GM12892 (cell line): Measurements from ENCODE around the gene TCAIM.
"Not testable (repeated sequence)": the region's sequence is repeated elsewhere in the genome, so short reads cannot be mapped to it uniquely, and the experiment has no call there.

Experiments
- DNase-seq: peaks from one replicate; pipeline ENCODE4 v3.0.0; 2011; ENCODE audit not compliant: insufficient read length
- FAIRE-seq: peaks from 2 replicates; lab custom pipeline; 2011; peaks lifted over from hg19 to GRCh38; lab: Jason Lieb, UNC
- POLR2A ChIP-seq: IDR thresholded peaks from 2 replicates; pipeline ENCODE4 v1.6.1; 2011; ENCODE audit warnings: low read depth, low read length, control low read depth
- POLR2AphosphoS5 ChIP-seq: IDR thresholded peaks from 2 replicates; pipeline ENCODE4 v1.6.1; 2011; ENCODE audit warnings: low read depth, low read length, control low read depth
- TAF1 ChIP-seq: IDR thresholded peaks from 2 replicates; pipeline ENCODE4 v1.6.1; 2011; ENCODE audit warnings: low read depth, mild to moderate bottlenecking, control low read depth, low read length, borderline replicate concordance

The TCAIM gene

DNA sequence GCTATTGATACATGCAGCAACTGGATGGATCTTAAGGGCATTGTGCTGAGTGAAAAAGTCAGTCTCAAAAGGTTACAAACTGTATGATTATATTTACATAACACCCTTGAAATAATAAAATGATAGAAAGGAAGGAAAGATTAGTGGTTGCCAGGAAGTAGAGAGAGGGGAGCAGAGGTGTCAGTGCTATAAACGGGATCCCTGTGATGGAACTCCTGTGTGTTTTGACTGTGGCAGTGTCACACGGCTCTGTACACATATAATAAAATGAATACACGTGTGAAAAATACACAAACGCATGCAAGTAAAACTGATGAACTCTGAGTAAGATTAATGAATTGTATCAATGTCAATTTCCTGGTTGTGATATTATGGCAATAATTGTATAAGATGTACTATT lies 60.3 kb downstream of the TCAIM start:
- no peak for FAIRE-seq
- TF ChIP-seq TAF1 (no peak), POLR2A (no peak), POLR2AphosphoS5 (no peak)
- DNase-seq = no peak

DNA sequence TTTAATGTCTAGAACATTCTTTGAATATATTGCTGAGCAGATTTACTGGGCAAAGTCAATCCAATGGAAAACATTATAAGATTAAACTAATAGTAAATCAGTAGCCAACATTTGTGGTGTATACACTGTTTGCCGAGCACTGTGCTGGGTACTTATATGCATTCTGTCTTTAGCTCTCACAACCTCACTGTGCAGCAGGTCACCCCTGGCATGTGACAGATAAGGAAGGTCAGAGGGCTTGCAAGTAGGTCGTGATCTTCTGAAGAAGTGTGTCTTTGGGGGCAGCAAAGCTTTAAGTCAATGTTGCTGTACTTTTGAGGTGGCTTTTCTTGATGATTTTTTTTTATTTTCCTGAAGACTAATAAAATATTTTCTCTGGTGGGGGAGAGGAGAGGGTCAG lies 62.2 kb downstream of the TCAIM start:
- no peak for FAIRE-seq
- no peak for TF ChIP-seq POLR2A
- TF ChIP-seq TAF1 = no peak
- TF ChIP-seq POLR2AphosphoS5 = no peak
- no peak for DNase-seq

DNA sequence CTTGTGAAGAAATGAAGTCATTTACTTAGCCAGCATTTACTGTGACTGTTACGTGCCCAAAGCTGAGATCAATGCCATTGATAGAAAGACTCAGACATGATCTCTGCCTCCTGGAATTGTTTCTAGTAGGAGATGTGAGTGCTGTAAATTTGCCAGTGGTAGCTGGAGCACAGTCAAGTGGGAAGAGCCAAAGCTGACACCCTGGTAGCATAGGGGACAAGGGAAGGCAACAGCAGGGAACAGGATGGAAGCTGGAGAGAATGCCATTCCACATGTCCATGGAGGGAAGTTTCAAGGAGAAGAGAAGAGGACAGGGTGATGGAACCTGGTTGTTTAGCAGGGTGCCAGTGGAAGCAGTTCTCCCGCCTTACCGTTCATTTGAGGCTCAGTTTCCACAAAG lies 64.0 kb downstream of the TCAIM start:
- DNase-seq (no peak), FAIRE-seq (no peak)
- TF ChIP-seq POLR2AphosphoS5 = no peak
- no peak for TF ChIP-seq TAF1
- TF ChIP-seq POLR2A = no peak

DNA sequence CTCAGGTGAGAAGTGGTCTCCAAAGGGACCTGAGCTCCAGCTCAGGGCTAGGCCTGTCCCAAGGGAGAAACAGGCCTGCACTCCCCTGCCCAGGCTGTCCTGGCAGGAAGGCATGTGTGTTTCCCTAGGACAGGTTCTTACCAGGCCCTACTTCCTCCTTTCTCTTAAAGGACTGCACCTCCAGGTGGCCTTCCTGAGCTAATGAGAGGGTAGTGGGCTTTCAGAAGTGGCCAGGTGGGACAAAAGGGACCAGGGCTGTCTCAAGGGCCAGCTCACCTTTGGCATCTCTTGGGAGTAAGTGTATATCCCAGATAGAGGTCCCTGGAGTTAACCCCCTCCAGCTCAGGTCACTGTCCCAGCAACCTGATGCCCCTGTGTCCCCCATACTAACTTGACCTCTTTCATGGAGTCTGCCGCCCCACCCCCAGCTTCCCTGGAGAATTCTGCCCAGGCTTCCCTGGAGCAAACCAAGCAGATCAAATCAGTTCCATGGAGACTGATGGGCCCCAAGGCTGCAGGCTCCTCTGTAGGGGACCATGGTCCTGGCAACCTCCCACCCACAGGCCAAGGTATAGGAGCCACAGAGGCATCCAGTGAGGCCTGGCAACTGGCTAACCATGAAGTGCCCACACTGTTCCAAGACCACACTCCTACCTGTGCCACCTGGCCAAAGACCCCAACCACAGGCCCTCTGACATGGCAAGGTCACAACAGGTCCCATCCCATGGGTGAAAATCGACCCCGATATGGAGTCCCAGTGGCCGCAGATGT lies 71.3 kb downstream of the TCAIM start:
- no peak for FAIRE-seq
- DNase-seq = no peak
- TF ChIP-seq TAF1 = no peak
- TF ChIP-seq POLR2AphosphoS5 = no peak
- no peak for TF ChIP-seq POLR2A

GRCh38 chr3:44411031-44411645 lies 72.6 kb downstream of the TCAIM start:
- DNase-seq (no peak), FAIRE-seq (no peak)
- TF ChIP-seq POLR2AphosphoS5 (no peak), POLR2A (no peak), TAF1 (no peak)

DNA sequence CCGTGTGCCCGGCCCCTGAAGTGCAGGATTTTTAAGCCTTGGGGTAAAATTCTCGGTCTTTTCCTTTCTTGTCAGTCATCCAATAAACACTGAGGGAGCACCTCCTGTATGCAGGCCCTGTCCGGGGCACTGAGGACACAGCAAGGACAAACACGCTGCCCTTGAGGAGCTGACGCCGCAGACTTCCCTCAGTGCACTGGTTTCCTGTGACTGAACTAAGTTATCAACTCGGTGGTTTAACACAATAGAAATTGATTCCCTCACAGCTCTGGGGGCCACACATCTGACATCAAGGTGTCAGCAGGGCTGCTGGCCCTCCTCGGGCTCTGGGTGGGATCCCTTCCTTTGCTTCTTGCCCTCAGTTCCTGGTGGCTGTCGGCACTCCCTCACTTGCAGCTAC lies 73.8 kb downstream of the TCAIM start:
- TF ChIP-seq TAF1 = no peak
- TF ChIP-seq POLR2AphosphoS5 = no peak
- no peak for TF ChIP-seq POLR2A
- FAIRE-seq = no peak
- DNase-seq = no peak

DNA sequence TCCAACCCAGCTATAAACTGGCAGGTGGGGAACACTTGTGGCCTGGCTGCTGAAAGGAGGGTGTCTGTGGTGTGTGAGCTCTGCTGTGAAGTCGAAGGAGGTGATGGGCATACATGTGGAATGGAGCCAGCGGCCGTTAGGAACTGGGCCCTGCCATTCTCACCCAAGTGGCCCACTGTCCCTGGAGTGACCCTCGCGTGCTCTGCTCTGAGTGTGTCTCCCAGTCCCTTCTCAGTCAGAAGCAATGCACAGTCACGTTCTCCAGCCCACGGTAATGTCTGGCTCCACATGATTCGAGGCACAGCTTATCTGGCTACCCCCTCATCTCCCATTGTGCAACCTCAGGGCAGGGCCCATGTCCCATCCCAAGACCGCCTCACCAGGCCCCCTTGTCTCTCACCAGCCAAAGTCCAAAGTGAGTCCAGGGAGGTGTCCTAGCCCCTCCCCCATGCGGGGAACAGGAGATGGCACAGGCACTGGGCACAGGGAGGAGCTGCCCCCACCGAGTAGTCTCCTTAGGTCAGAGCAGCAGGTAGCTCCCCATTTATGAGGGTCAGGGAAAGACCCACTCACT lies 76.0 kb downstream of the TCAIM start:
- DNase-seq (no peak), FAIRE-seq (no peak)
- TF ChIP-seq POLR2A = no peak
- TF ChIP-seq POLR2AphosphoS5 = no peak
- no peak for TF ChIP-seq TAF1

DNA sequence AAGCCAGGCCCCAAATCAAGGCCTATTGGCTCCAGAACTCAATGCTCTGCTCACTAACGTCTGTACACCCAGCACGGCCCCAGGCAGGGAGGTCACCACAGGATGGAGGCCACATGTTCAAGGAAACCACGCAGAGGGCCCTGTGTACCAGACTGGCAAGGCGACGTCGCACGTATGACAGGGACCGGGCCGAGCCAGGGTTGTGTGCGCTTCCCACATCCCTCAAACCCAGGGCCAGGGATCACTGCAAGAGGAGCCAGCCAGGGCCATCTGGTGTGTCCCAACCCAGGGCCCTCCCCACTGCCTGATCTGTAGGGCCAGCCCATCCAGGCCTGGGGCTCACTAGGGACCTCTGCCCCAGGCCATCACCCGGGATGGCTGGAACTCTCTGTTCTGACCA lies 76.9 kb downstream of the TCAIM start:
- no peak for TF ChIP-seq TAF1
- no peak for TF ChIP-seq POLR2AphosphoS5
- TF ChIP-seq POLR2A = no peak
- FAIRE-seq (no peak), DNase-seq (no peak)

DNA sequence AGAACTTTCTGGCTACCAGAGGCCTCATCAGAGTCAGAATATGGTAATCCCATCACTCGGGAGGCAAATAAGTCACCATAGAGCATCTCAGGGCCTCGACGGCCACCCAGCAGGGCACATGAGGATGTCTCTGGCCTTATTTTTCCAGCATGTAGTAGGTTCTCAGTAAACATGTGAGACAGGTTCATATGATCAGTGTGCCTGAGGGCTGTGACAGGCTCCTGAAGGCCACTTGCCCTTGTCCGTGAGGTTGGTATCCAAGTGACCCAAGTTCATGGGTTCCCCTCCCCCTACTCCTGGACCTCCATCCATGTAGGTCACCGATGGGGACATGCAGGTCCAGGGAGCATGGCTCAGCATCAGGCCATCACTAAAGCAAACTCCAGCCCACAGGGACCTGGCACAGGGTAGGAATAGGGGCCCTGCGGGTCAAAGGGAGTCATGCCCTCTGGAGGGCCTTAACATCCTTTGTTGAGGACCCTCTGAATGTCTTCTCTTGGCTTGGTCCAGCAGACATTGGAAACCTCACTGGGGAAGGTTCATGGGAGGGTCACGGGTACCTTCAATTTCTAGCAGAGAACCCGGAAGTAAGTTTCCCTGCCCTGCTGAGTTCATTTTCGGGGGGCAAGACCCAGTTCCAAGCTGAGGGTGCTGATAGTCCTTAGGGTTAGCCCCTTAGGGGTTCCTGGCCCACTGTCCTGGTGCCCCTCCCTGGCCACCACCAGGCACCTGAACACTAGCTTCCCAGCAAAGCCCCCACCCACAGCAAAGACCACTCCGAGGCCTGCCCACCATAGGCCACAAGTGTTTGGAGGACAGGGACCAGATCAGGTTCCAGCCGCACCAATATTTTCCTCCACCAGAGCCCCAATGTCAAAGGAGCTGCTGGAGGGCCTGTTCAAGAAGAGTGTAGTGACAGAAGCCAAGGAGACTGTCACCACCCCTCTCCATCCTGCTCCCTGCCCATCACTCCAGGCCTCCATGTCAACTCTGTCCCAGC lies 77.8 kb downstream of the TCAIM start:
- no peak for FAIRE-seq
- TF ChIP-seq POLR2A = no peak
- TF ChIP-seq POLR2AphosphoS5 = no peak
- TF ChIP-seq TAF1 = no peak
- no peak for DNase-seq

DNA sequence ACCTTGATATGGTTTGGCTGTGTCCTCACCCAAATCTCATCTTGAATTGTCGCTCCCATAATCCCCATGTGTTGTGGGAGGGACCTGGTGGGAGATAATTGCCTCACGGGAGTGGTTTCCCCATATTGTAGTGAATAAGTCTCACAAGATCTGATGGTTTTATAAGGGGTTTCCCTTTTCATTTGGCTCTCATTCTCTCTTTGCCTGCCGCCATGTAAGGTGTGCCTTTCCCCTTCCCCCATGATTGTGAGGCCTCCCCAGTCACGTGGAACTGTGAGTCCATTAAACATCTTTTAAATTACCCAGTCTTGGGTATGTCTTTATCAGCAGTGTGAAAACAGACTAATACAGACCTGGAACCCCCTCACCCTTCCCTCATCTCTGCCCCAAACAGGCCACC lies 79.6 kb downstream of the TCAIM start:
- not testable (repeated sequence) for FAIRE-seq, DNase-seq

- FAIRE-seq (no peak), DNase-seq (no peak)
- TF ChIP-seq TAF1 = no peak
- TF ChIP-seq POLR2A = no peak
- TF ChIP-seq POLR2AphosphoS5 = no peak
Observed at GRCh38 chr3:44418549-44418948, 80.0 kb downstream of the TCAIM start.
